HG03196 (cell line): ENCODE results near the gene DHX34.

Experiments
- ATAC-seq: cut with Tn5 transposase; IDR thresholded peaks from one replicate; pipeline ENCODE4 v1.9.1; 2021; ENCODE audit not compliant: unreplicated experiment

The DHX34 gene

GRCh38 chr19:47417107-47417745, 68.1 kb downstream of the DHX34 start:
- no peak for ATAC-seq

DNA sequence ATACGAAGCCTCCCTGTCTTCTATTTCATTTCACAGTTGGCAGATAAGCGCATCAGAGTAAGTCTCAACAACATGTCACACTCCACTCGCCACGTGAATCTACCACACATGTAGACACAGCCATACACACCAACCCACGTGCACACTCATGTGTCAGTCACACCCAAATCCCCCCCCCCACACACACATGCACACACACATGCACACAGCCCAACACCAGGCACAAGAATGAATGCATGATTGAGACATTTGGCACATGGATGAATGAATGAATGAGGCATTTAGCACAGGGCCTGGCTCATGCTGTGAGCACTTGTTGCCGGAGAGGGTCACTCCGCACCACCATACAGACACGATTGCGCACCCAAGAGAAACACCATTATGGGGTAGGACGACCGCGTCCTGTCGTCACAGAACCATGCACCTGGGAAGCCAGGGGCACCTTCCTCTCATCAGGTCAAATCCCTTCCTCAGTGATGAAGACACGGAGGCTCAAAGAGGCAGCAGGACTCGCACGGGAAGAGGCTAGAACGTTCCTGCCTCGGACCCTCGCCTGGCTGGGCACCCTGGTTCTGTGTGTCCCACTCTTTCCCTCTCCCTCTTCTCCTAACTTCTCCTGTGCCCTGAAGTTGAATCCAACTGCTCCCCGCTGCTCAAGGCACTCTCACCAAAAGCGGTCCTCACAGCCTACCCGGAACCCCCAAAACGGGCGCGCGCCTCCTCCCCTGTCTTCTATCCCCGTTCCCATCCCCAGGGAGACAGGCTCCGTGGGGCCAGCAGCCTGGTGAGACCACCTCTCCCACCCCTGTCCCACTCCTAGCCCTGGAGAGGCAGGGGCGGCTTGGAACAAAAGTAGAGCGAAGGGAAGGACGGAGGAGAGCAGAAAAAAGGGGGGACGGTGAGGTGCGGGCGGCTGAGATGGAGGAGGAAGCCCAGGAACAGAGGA, 68.9 kb downstream of the DHX34 start:
- no peak for ATAC-seq

DNA sequence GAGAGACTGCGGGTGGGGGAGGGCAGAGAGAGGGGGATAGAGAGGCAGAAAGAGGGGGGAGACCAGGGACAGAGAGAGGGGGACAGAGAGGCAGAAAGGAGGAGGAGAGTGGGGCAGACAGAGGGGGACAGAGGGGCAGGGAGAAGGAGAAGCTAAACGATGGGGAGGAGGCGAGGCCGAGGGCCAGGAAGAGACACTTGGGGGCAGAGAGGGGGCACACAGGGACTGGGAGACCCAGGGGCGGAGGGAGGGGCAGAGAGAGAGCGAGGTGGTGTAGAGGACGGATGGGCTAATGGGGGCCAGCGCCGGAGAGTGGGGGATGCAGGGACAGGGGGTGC, 69.5 kb downstream of the DHX34 start:
- no peak for ATAC-seq

GRCh38 chr19:47419030-47419783, 70.1 kb downstream of the DHX34 start, which contains the start of gene MEIS3:
MEIS3 (minus strand) TSS chr19:47419527; CDS start chr19:47419081, 446 bp downstream.
- no peak for ATAC-seq

GRCh38 chr19:47419789-47420188, 70.7 kb downstream of the DHX34 start:
- no peak for ATAC-seq

GRCh38 chr19:47421244-47421786, 72.2 kb downstream of the DHX34 start:
- no peak for ATAC-seq

DNA sequence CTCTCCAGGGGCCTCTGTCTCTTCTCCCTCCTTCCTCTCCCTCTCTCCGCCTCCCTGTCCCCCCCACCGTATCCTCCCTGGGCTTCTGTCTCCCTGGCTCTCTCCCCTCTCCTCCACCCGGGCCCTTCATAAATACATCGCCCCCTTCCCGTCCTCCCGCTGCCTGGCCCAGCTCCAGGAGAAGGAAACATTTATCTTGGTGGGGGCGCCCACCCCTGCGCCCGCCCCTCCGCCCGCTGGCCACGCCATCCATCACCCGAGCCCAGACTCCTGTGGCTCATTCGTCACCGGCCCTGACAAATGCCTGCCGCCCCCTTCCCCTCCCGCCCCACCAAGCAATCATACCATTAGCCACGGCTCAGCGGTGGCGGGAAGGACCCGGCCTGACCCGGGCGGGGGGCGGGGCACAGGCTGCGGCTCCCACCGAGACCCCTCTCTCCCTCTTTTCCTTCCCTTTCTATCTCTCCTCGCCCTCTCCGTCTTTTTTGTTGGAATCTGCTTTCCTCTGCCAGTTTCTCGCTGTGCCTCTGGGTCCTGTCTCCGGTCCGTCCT, 72.8 kb downstream of the DHX34 start:
- ATAC-seq: no peak

DNA sequence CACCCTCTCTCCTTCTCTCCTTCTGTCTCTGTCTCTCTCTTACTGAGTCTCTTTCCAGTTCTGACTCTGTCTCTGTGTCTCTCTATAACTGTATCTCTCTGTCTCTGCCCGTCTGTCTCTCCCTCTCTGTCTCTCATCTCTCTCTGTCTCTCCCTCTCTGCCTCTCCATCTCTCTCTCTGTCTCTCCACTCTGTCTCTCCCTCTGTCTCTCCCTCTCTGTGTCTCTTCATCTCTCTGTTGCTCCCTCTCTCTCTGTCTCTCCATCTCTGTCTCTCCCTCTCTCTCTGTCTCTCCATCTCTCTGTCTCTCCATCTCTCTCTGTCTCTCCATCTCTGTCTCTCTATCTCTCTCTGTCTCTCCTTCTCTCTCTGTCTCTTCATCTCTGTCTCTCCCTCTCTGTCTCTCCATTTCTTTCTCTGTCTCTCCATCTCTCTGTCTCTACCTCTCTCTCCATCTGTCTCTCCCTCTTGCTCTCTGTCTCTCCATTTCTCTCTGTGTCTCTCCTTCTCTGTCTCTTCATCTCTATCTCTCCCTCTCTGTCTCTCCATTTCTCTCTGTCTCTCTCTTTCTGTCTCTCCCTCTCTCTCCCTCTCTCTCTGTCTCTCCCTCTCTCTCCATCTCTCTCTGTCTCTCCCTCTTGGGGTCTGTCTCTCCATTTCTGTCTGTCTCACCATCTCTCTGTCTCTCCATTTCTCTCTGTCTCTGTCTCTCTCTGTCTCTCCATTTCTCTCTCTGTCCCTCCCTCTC, 73.5 kb downstream of the DHX34 start:
- ATAC-seq: no peak

DNA sequence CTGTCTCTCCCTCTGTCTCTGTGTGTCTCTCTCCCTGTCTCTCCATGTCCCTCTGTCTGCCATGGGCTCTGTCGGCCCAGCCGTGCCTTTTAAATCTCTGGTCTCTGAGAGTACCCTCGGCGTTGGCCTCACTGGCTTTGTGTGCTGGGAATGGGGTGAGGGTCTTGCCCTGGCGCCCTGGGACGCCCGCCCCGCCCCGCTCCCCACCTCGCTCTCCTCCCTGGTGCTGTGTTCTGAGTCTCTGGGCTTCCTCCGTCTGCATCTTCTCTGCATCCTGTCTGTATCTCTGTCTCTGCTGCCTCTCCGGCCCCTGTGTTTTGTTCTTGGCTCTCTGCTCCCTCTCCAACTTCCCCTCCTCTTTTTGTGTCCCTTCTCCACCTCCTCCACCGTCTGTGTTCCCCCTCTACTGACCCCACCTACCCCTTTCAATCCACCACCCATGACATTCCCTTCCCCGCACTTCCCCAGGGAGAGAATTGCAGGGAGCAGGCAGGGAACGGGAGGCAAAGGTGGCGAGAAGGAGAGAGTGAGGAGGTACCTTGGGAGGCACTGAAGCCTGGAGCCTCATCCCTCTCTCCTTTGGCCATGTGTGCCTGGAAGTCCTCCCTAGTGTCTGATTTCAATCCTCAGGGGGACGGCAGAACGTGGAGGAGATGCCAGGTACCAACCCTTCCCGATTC, 74.2 kb downstream of the DHX34 start:
- no peak for ATAC-seq

DNA sequence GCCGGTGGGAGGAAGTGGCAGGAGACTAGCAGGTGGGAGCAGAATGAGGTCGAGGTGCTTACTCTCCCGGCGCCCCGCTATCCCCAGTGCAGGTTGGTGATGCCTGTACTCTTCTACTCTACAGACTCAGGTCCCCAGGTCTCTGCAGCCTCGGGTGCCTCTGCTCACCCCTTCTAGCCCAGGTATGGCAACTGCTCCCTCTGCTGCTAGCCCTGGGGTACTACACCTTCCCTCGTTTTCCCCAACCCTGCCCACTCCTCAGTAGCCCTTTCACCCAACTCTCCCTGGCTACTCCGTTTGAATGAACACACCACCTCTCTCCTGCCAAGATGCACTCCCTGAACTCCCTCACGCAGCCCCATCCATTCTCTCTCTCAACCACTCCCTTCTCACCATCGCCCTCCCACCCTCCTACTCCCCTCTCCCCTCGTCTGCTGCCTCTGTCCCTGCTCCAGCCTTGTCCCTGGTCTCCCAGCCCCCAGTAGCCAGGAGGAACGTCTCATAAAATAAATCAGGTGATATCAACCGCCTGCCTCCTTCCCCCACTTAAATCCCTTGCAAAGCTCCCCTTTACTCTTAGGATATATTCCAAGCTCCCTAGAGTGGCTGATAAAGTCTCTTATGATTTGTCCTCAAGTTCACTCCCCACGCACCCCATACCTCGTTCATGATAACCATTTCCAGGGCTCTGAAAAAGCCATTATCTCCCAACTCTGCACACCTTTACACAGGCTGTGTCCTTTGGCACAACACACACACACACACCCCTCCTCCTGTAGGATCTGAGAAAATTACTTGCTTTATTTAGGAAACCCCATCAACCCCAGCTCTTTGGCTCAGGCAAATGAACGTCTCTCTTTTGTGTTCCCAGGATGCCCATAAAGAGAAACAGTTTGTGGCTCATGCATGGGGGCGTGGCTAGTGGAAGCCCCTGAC, 78.4 kb downstream of the DHX34 start:
- no peak for ATAC-seq

DNA sequence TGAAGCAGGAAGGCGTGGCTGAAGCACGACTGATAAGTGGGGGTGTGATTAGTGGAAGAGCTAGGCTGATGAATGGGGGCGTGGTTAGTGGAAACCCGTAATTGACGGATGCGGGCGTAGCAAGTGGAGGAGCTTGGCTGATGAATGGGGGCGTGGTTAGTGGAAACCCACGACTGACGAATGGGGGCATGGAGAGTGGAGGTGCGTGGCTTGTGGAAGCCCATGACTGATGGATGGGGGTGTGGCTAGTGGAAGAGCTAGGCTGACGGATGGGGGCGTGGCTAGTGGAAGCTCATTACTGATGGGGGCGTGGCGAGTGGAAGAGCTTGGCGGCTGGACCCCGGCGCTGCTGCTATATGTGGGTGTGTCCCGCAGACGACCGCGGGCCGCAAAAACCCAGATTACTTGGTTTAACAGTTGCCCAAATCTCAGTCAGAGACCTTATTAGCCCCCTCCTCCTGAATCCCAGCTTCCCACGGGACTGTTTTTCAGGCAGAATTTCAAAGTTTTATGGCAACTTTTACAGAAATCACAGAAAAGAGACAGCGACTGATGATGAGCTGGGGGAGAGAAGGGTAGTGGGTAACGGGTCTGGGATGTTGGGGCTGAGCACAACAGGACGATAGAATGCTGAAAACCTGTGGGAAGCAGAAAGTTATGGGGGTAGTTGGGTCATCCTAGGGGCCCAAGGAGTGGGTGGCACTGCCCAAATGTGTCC, 79.2 kb downstream of the DHX34 start:
- ATAC-seq: peak; percentile 48

- no peak for ATAC-seq
Observed at GRCh38 chr19:47429140-47429793, 80.2 kb downstream of the DHX34 start.

- no peak for ATAC-seq
Observed at GRCh38 chr19:47430041-47430802, 81.1 kb downstream of the DHX34 start.

- no peak for ATAC-seq
Observed at GRCh38 chr19:47432091-47432490, 83.0 kb downstream of the DHX34 start.
